K562 (cell line): ENCODE data around the gene EML1. TPM values are rescaled to one million over a fixed set of nuclear protein-coding genes. Genes with fewer than 3 reads are reported as not detected.

Experiments used
- ATAC-seq: fragments of 200-7000 bp; cut with Tn5 transposase; 3 replicates; pipeline ENCODE4 v1.9.1; 2020; ENCODE audit warnings: moderate library complexity
- BruUV-seq: library from RNA; stranded (reverse); fragments of 400-500 nt; replicated peaks from 2 replicates; lab custom pipeline; 2021; lab: Mats Ljungman, UMichigan
- CTCF ChIA-PET: fragments of 300-600 bp; formaldehyde crosslinking; extraction: SDS; loops from one replicate; lab custom pipeline; 2021; ENCODE audit warnings: low intra/inter-chr PET ratio; lab: Yijun Ruan, JAX
- POLR2A ChIA-PET: fragments of 300-600, 350-650 bp; sonication (Branson Sonifier 250); formaldehyde crosslinking; extraction: SDS; loops from one replicate; lab custom pipeline; 2021; ENCODE audit warnings: antibody characterized with exemption, inconsistent platforms; lab: Yijun Ruan, JAX
- DNase-seq, 4 experiments: peaks; one replicate each; pipeline versions ENCODE4 v3.0.0 to v3.0.0-alpha.2; 2011 to 2018; ENCODE audit warnings: low spot score in 3 of 4, mixed read lengths in 3 of 4; ENCODE audit errors: extremely low read depth in 1 of 4
- FAIRE-seq: peaks from 2 replicates; lab custom pipeline; 2011; peaks lifted over from hg19 to GRCh38; lab: Jason Lieb, UNC
- H2AFZ ChIP-seq: 2 replicates; pipeline ENCODE4 v1.6.0; 2011; ENCODE audit warnings: low read depth, low read length, control low read depth, inconsistent platforms
- H3K27ac ChIP-seq: fragments of 200-600 bp; 3 replicates; pipeline ENCODE4 v1.8.0; 2011; ENCODE audit warnings: low read depth, mild to moderate bottlenecking, control low read depth, inconsistent platforms, low read length, moderate library complexity, mixed read lengths; ENCODE audit errors: extremely low read depth
- H3K27me3 ChIP-seq, 2 experiments: fragments of 300-600 bp in 1 of 2; 2 replicates in 1 of 2; 3 replicates in 1 of 2; pipeline versions ENCODE4 v1.6.0 to v1.8.0; 2011; ENCODE audit warnings: inconsistent platforms in 2 of 2, low read length in 2 of 2, mild to moderate bottlenecking in 1 of 2, mixed read lengths in 1 of 2, moderate library complexity in 1 of 2; ENCODE audit not compliant: control insufficient read depth in 2 of 2, insufficient read depth in 2 of 2
- H3K36me3 ChIP-seq: fragments of 300-600 bp; 3 replicates; pipeline ENCODE4 v1.8.0; 2011; ENCODE audit warnings: mild to moderate bottlenecking, low read length, inconsistent platforms; ENCODE audit not compliant: control insufficient read depth, insufficient read depth
- H3K4me1 ChIP-seq, 2 experiments: fragments of 200-600 bp in 1 of 2; replicated peaks in 1 of 2; 2 replicates in 1 of 2; 3 replicates in 1 of 2; pipeline versions ENCODE4 v1.5.1 to v1.8.0; 2011; ENCODE audit warnings: inconsistent platforms in 2 of 2, low read length in 2 of 2, mild to moderate bottlenecking in 1 of 2, mixed read lengths in 1 of 2, moderate library complexity in 1 of 2; ENCODE audit not compliant: control insufficient read depth in 2 of 2, insufficient read depth in 2 of 2
- H3K4me2 ChIP-seq: 2 replicates; pipeline ENCODE4 v1.6.1; 2011; ENCODE audit warnings: low read length, control low read depth, inconsistent platforms, mixed read lengths; ENCODE audit not compliant: insufficient read depth
- H3K4me3 ChIP-seq: fragments of 200-600 bp; sonication (generic), shearing (Covaris generic); 2 replicates; pipeline ENCODE4 v1.5.1; 2016; ENCODE audit warnings: control low read depth, inconsistent platforms
- H3K79me2 ChIP-seq: fragments of 200-600 bp; 3 replicates; pipeline ENCODE4 v1.8.0; 2011; ENCODE audit warnings: low read length, inconsistent platforms; ENCODE audit not compliant: control insufficient read depth, insufficient read depth
- H3K9ac ChIP-seq, 2 experiments: 2 replicates each; pipeline versions ENCODE4 v1.6.0 to v1.6.1; 2011; ENCODE audit warnings: low read depth in 2 of 2, low read length in 2 of 2, control low read depth in 1 of 2, inconsistent platforms in 1 of 2, mild to moderate bottlenecking in 1 of 2, mixed read lengths in 1 of 2; ENCODE audit not compliant: insufficient read depth in 1 of 2
- H3K9me1 ChIP-seq: one replicate; pipeline ENCODE4 v1.6.0; 2011; ENCODE audit warnings: inconsistent platforms, mild to moderate bottlenecking, low read length, moderate library complexity; ENCODE audit not compliant: control insufficient read depth, insufficient read depth
- H3K9me3 ChIP-seq: replicated peaks from 2 replicates; pipeline ENCODE4 v1.5.1; 2011; ENCODE audit warnings: low read depth, low read length, inconsistent platforms; ENCODE audit not compliant: control insufficient read depth, insufficient read depth
- H4K20me1 ChIP-seq: replicated peaks from 2 replicates; pipeline ENCODE4 v1.6.1; 2011; ENCODE audit warnings: low read length, inconsistent platforms, mixed read lengths; ENCODE audit not compliant: control insufficient read depth, insufficient read depth
- ARID2 ChIP-seq: fragments of 450-650 bp; IDR thresholded peaks from 2 replicates; pipeline ENCODE4 v1.6.1; 2017; ENCODE audit warnings: antibody characterized with exemption, mild to moderate bottlenecking
- BDP1 ChIP-seq: IDR thresholded peaks from 3 replicates; pipeline ENCODE4 v1.6.1; 2011; ENCODE audit not compliant: insufficient read length, insufficient read depth
- CHAMP1 ChIP-seq: fragments of 450-650 bp; IDR thresholded peaks from 2 replicates; pipeline ENCODE4 v1.6.1; 2016; ENCODE audit warnings: mild to moderate bottlenecking
- CTBP1 ChIP-seq: fragments of 450-650 bp; IDR thresholded peaks from 2 replicates; pipeline ENCODE4 v1.6.1; 2016; ENCODE audit warnings: borderline replicate concordance
- CTCF ChIP-seq, 3 experiments: IDR thresholded peaks in 2 of 3; conservative IDR thresholded peaks in 1 of 3; 2 replicates each; pipeline ENCODE4 v1.5.1; 2011 to 2012; ENCODE audit warnings: low read length in 3 of 3, mild to moderate bottlenecking in 3 of 3, control low read depth in 2 of 3, improper control_type of control experiment in 1 of 3, inconsistent platforms in 1 of 3, low read depth in 1 of 3, mixed read lengths in 1 of 3, moderate library complexity in 1 of 3; ENCODE audit not compliant: insufficient read depth in 2 of 3
- CXXC5 ChIP-seq: fragments of 250-450 bp; sonication (Bioruptor Pico); IDR thresholded peaks from 2 replicates; pipeline ENCODE4 v1.8.0; 2022; ENCODE audit warnings: inconsistent platforms, mild to moderate bottlenecking, moderate library complexity
- MCM7 ChIP-seq, 2 experiments: fragments of 450-650 bp; IDR thresholded peaks; 2 replicates each; pipeline ENCODE4 v1.6.1; 2016 to 2018
- NCOA4 ChIP-seq: fragments of 450-650 bp; IDR thresholded peaks from 2 replicates; pipeline ENCODE4 v1.6.1; 2018; ENCODE audit warnings: mild to moderate bottlenecking; ENCODE audit not compliant: partially characterized antibody
- POLR3G ChIP-seq: IDR thresholded peaks from 2 replicates; pipeline ENCODE4 v1.6.1; 2011; ENCODE audit not compliant: insufficient read length, insufficient replicate concordance; ENCODE audit errors: extremely low read depth
- WGBS: fragments of 100-300 bp; shearing (Covaris generic); methylation state at CpG from one replicate; pipeline ENCODE4 v1.1.6; 2016; ENCODE audit warnings: low coverage, mixed read lengths; ENCODE audit not compliant: insufficient coverage; ENCODE audit errors: missing lambda C conversion rate; 5-methylcytosine and 5-hydroxymethylcytosine counted together
- in situ Hi-C: fragments of 300-500 bp; cut with MboI; formaldehyde crosslinking; loops from 4 replicates; pipeline ENCODE4 v1.15.0; 2018; ENCODE audit warnings: inconsistent platforms, mixed read lengths
- intact Hi-C: fragments of 100-400 bp; cut with micrococcal nuclease; formaldehyde crosslinking; loops from 2 replicates; pipeline ENCODE4 v1.14.2; 2022
- polyA plus RNA-seq, 8 experiments: library from polyadenylated mRNA; depleted of rRNA in 4 of 8; stranded (reverse) in 5 of 8; unstranded in 3 of 8; fragments of >200 nt; fragmentation: Nextera tagmentation in 2 of 8; fragmentation: Illumina TruSeq in 1 of 8; extraction: Ambion mirVana in 2 of 8; extraction: Trizol in 1 of 8; gene quantifications; 2 replicates each; pipeline versions ENCODE4 v1.2.1 to v1.2.3, GENCODE V29; 2011 to 2014; ENCODE audit warnings: inconsistent platforms in 1 of 8, missing spikeins in 1 of 8
- total RNA-seq, 7 experiments: library from RNA; depleted of rRNA in 6 of 7; stranded (reverse); fragments of >200 nt in 6 of 7; fragmentation: Illumina TruSeq in 2 of 7; extraction: Trizol in 2 of 7; gene quantifications; 2 replicates each; pipeline versions ENCODE4 v1.2.1 to v1.2.3, GENCODE V29; 2011 to 2021; ENCODE audit warnings: low replicate concordance in 1 of 7

The EML1 gene
- total and polyA plus RNA-seq, 9 of the 15 experiments (the other 6 are each of a cell fraction or from before 2014, with no cell fraction given), result 0.01 to 0.35 (median 0.07) TPM; not detected in 2

GRCh38 chr14:99797231-99797630 is 4.0 kb downstream of the EML1 start (continued):
- no peak for TF ChIP-seq CHAMP1

GRCh38 chr14:99800781-99801180 is 7.6 kb downstream of the EML1 start:
- peaks cover 9 to 34% of the 10 kb centered on the region in 2 experiments; a peak in 4 of 5 replicates for H3K27me3 ChIP-seq
- BruUV-seq, result no TSS peak
- no peaks in the 10 kb centered on the region for H3K79me2 ChIP-seq
- no peaks in the 10 kb centered on the region for H3K9me1 ChIP-seq
- ATAC-seq (no peak), FAIRE-seq (no peak), DNase-seq (no peak)
- TF ChIP-seq CXXC5 (CRISPR knock-in tag) (no peak), BDP1 (no peak), NCOA4 (no peak), CTCF (IDR thresholded peaks at IDR 0.05 in 2 of 3, conservative IDR thresholded peaks at IDR 0.05 in 1 of 3; ENCODE audit: insufficient read depth in 2 of 3, low read depth in 1 of 3, low read length in 3 of 3) (no peak), ARID2 (no peak), CTBP1 (no peak), POLR3G (no peak), MCM7 (IDR thresholded peaks at IDR 0.05) (no peak)
- in situ Hi-C loops, result no loop called here
- H3K36me3 ChIP-seq, result no peaks in the 10 kb centered on the region
- intact Hi-C loops, result no loop called here
- H3K27ac ChIP-seq, result no peak overlapping the region
- H3K4me2 ChIP-seq, result no peak overlapping the region
- no peak overlapping the region for H2AFZ ChIP-seq
- 3% methylated on average over 5 of the region's 5 CpGs for WGBS
- ChIA-PET POLR2A (no interaction called here), CTCF (no interaction called here)
- H3K9me3 ChIP-seq, result no peaks in the 10 kb centered on the region
- H3K4me1 ChIP-seq, result no peaks in the 10 kb centered on the region
- H4K20me1 ChIP-seq, result no peaks in the 10 kb centered on the region
- no peak overlapping the region for H3K9ac ChIP-seq
- H3K4me3 ChIP-seq, result no peak overlapping the region
